Keratinocyte (primary cell): ENCODE data around the gene MNAT1. TPM values are rescaled to one million over a fixed set of nuclear protein-coding genes. Genes with fewer than 3 reads are reported as not detected.

ENCODE experiments used
- DNase-seq: peaks from one replicate; pipeline ENCODE4 v3.0.0-alpha.2; 2011; ENCODE audit warnings: low read depth, missing footprints, low spot score
- FAIRE-seq: peaks from 2 replicates; lab custom pipeline; 2011; peaks lifted over from hg19 to GRCh38; lab: Jason Lieb, UNC
- H2AFZ ChIP-seq: 2 replicates; pipeline ENCODE4 v1.6.0; 2012; ENCODE audit warnings: low read length, control low read depth, inconsistent platforms; ENCODE audit not compliant: control insufficient read depth
- H3K27ac ChIP-seq: 2 replicates; pipeline ENCODE4 v1.5.1; 2011; ENCODE audit warnings: low read length; ENCODE audit not compliant: control insufficient read depth, insufficient read depth
- H3K27me3 ChIP-seq: 3 replicates; pipeline ENCODE4 v1.6.0; 2011; ENCODE audit warnings: low read length; ENCODE audit not compliant: control insufficient read depth, insufficient read depth; ENCODE audit errors: extremely low read depth
- H3K36me3 ChIP-seq, 2 experiments: 2 replicates in 1 of 2; 3 replicates in 1 of 2; pipeline ENCODE4 v1.5.1; 2011; ENCODE audit warnings: low read length in 2 of 2, mild to moderate bottlenecking in 1 of 2; ENCODE audit not compliant: control insufficient read depth in 2 of 2, insufficient read depth in 2 of 2; ENCODE audit errors: extremely low read depth in 1 of 2
- H3K4me1 ChIP-seq: 3 replicates; pipeline ENCODE4 v1.5.1; 2011; ENCODE audit warnings: low read length; ENCODE audit not compliant: control insufficient read depth, insufficient read depth; ENCODE audit errors: extremely low read depth
- H3K4me2 ChIP-seq: 3 replicates; pipeline ENCODE4 v1.6.0; 2011; ENCODE audit warnings: low read depth, low read length; ENCODE audit not compliant: control insufficient read depth, insufficient read depth; ENCODE audit errors: extremely low read depth
- H3K4me3 ChIP-seq, 3 experiments: fragments of 200-600 bp in 1 of 3; sonication (generic) in 1 of 3; 2 replicates in 2 of 3; 3 replicates in 1 of 3; pipeline ENCODE4 v1.5.1; 2011 to 2016; ENCODE audit warnings: low read length in 3 of 3, mild to moderate bottlenecking in 3 of 3, control low read depth in 2 of 3, inconsistent platforms in 1 of 3, low read depth in 1 of 3, mixed read lengths in 1 of 3, mixed run types in 1 of 3, moderate library complexity in 1 of 3; ENCODE audit not compliant: control insufficient read depth in 2 of 3, insufficient read depth in 2 of 3; ENCODE audit errors: extremely low read depth in 1 of 3
- H3K79me2 ChIP-seq: 2 replicates; pipeline ENCODE4 v1.6.0; 2012; ENCODE audit warnings: low read length; ENCODE audit not compliant: control insufficient read depth, insufficient read depth
- H3K9ac ChIP-seq: 3 replicates; pipeline ENCODE4 v1.6.0; 2011; ENCODE audit warnings: low read length; ENCODE audit not compliant: control insufficient read depth, insufficient read depth; ENCODE audit errors: extremely low read depth
- H3K9me1 ChIP-seq: 3 replicates; pipeline ENCODE4 v1.6.0; 2011; ENCODE audit warnings: low read length; ENCODE audit not compliant: control insufficient read depth, insufficient read depth; ENCODE audit errors: extremely low read depth
- H3K9me3 ChIP-seq: 2 replicates; pipeline ENCODE4 v1.5.1; 2012; ENCODE audit warnings: low read depth, low read length; ENCODE audit not compliant: control insufficient read depth
- H4K20me1 ChIP-seq: 3 replicates; pipeline ENCODE4 v1.6.0; 2011; ENCODE audit warnings: low read length; ENCODE audit not compliant: control insufficient read depth, insufficient read depth; ENCODE audit errors: extremely low read depth
- CTCF ChIP-seq, 3 experiments: IDR thresholded peaks in 1 of 3; conservative IDR thresholded peaks in 1 of 3; optimal IDR thresholded peaks in 1 of 3; 2 replicates in 2 of 3; 3 replicates in 1 of 3; pipeline versions ENCODE3 to v1.5.1; 2011; ENCODE audit warnings: low read length in 3 of 3, mild to moderate bottlenecking in 3 of 3, moderate library complexity in 2 of 3, control low read depth in 1 of 3, inconsistent platforms in 1 of 3; ENCODE audit not compliant: insufficient read depth in 2 of 3; ENCODE audit errors: extremely low read depth in 1 of 3
- EZH2 ChIP-seq: IDR thresholded peaks from one replicate; pipeline ENCODE4 v1.6.1; 2012; ENCODE audit warnings: inconsistent platforms, mild to moderate bottlenecking, low read length, moderate library complexity
- dilution Hi-C: fragments of 300-500 bp; cut with MboI; formaldehyde crosslinking; loops from one replicate; pipeline ENCODE4 v1.7.0; 2020; ENCODE audit warnings: low sequenced_read_pairs; ENCODE audit not compliant: extremely low pct_ligation_motif_present
- polyA minus RNA-seq, 3 experiments: library from RNA; depleted of rRNA, polyadenylated mRNA; stranded (reverse); fragments of >200 nt; gene quantifications; 1 replicate in 1 of 3; 2 replicates in 1 of 3; 3 replicates in 1 of 3; pipeline ENCODE4 v1.2.3, GENCODE V29; 2011
- polyA plus RNA-seq, 5 experiments: library from polyadenylated mRNA; depleted of rRNA in 3 of 5; stranded (reverse) in 3 of 5; stranded (forward) in 1 of 5; unstranded in 1 of 5; fragments of >200 nt; gene quantifications; 1 replicate in 1 of 5; 2 replicates in 3 of 5; 3 replicates in 1 of 5; pipeline versions ENCODE4 v1.2.1 to v1.2.3, GENCODE V29; 2011 to 2012; ENCODE audit warnings: missing spikeins in 2 of 5, low read depth in 1 of 5, low replicate concordance in 1 of 5

Gene MNAT1
- 52.1 to 79.5 TPM (median 63.9 TPM) in 3 replicates for polyA plus RNA-seq
- 123 TPM for polyA plus RNA-seq (2011; ENCODE audit: low read depth)
- 56.5 and 109 TPM in 2 replicates for polyA plus RNA-seq (2011; cell fraction: cytosol; rRNA removed)
- polyA plus RNA-seq (2011; cell fraction: nucleus; rRNA removed), result 52.4 and 61.8 TPM in 2 replicates
- polyA plus RNA-seq (2012; ENCODE audit: low replicate concordance), result 39.6 and 52.1 TPM in 2 replicates
- 18.1 to 50.0 TPM (median 23.2 TPM) in 3 replicates for polyA minus RNA-seq
- 41.1 TPM for polyA minus RNA-seq (2011; cell fraction: cytosol; rRNA and poly(A)+ RNA removed)
- polyA minus RNA-seq (2011; cell fraction: nucleus; rRNA and poly(A)+ RNA removed), result 28.0 and 57.9 TPM in 2 replicates

GRCh38 chr14:60734465-60735242, at the start of gene MNAT1:
TSS of gene MNAT1 (plus strand) at chr14:60734761. CDS start at chr14:60734863, 102 bp downstream.
- Histone ChIP-seq H3K9me1 (no peaks in the 10 kb centered on the region), H3K4me2 (peak within 1 kb of the TSS; percentile 89), H3K9me3 (no peaks in the 10 kb centered on the region), H3K4me1 (no peaks in the 10 kb centered on the region), H3K4me3 (peak within 1 kb of the TSS; percentile 73 to 83 (median 77)), H3K36me3 (no peaks in the 10 kb centered on the region), H4K20me1 (no peaks in the 10 kb centered on the region), H3K27ac (peak within 1 kb of the TSS; percentile 69), H3K9ac (peak within 1 kb of the TSS; percentile 83), H3K27me3 (peaks cover 3% of the 10 kb centered on the region), H2AFZ (peak within 1 kb of the TSS; percentile 82), H3K79me2 (peaks cover 48% of the 10 kb centered on the region)
- FAIRE-seq (peak; percentile 69), DNase-seq (no peak)
- dilution Hi-C loops, result no loop called here
- TF ChIP-seq EZH2 (no peak), CTCF (optimal IDR thresholded peaks at IDR 0.05 in 1 of 3, IDR thresholded peaks at IDR 0.05 in 1 of 3, conservative IDR thresholded peaks at IDR 0.05 in 1 of 3; ENCODE audit: extremely low read depth in 1 of 3, insufficient read depth in 2 of 3, low read length in 3 of 3) (no peak)

GRCh38 chr14:60686865-60687264, 47.7 kb upstream of the MNAT1 start:
- H3K36me3 ChIP-seq, result no peaks in the 10 kb centered on the region
- FAIRE-seq (no peak), DNase-seq (no peak)
- dilution Hi-C loops, result no loop called here
- no peaks in the 10 kb centered on the region for H3K4me1 ChIP-seq
- H3K27me3 ChIP-seq, result no peaks in the 10 kb centered on the region
- H3K9ac ChIP-seq, result no peak overlapping the region
- H3K9me1 ChIP-seq, result no peaks in the 10 kb centered on the region
- no peaks in the 10 kb centered on the region for H3K9me3 ChIP-seq
- no peak overlapping the region for H3K27ac ChIP-seq
- no peak overlapping the region for H3K4me2 ChIP-seq
- no peak overlapping the region for H3K4me3 ChIP-seq
- TF ChIP-seq EZH2 (no peak), CTCF (optimal IDR thresholded peaks at IDR 0.05 in 1 of 3, IDR thresholded peaks at IDR 0.05 in 1 of 3, conservative IDR thresholded peaks at IDR 0.05 in 1 of 3; ENCODE audit: extremely low read depth in 1 of 3, insufficient read depth in 2 of 3, low read length in 3 of 3) (no peak)
- H3K79me2 ChIP-seq, result no peaks in the 10 kb centered on the region
- no peak overlapping the region for H2AFZ ChIP-seq
- no peaks in the 10 kb centered on the region for H4K20me1 ChIP-seq
